Measurements from ENCODE around the gene PSMB7. TPM values are rescaled to one million over a fixed set of nuclear protein-coding genes. Genes with fewer than 3 reads are reported as not detected.

The PSMB7 gene
- polyA plus RNA-seq, 1 of the 3 experiments (the other 2 are of a cell fraction), result 357 TPM

DNA sequence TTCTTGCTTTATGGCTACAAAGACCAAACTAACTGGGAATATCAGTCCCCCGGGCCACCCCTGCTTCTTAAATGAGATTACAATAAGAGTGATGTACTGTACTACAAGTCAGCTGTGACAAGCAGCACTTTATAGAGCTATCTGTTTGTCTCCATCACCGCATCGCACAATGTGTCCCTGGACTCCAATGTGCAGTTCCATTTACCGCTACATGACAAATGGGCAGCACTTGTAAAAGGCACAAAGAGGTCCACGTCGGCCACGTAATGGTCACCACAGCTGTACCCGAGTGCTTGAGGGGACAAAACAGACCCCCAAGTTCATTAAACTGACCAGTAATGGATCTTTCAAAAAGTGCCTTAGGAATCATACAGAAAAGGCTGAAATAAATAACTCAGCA is 54.1 kb downstream of the PSMB7 start:
- Histone ChIP-seq H3K9ac (no peak overlapping the region), H3F3A (replicated peaks; ENCODE audit: insufficient read depth) (peaks cover 9% of the 10 kb centered on the region), H3K27ac (ENCODE audit: low read depth in 2 of 2, low read length in 1 of 2) (no peak overlapping the region), H2AFZ (ENCODE audit: low read depth) (no peak overlapping the region), H3K4me2 (no peak overlapping the region), H3K4me3 (ENCODE audit: low read depth in 2 of 2, low read length in 1 of 2) (no peak overlapping the region), H3K36me3 (replicated peaks in 1 of 2; ENCODE audit: control insufficient read depth in 1 of 2, insufficient read depth in 2 of 2, low read length in 1 of 2) (peaks cover 0 to 21% of the 10 kb centered on the region in 2 experiments), H3K4me1 (ENCODE audit: control insufficient read depth in 1 of 2, insufficient read depth in 2 of 2, low read depth in 1 of 2, low read length in 1 of 2) (peaks cover 0 to 9% of the 10 kb centered on the region in 2 experiments; a peak in 3 of 4 replicates), H3K9me3 (no peaks in the 10 kb centered on the region), H3K9me2 (no peaks in the 10 kb centered on the region), H3K27me3 (ENCODE audit: insufficient read depth) (no peaks in the 10 kb centered on the region), H4K20me1 (ENCODE audit: insufficient read depth) (peaks cover 90% of the 10 kb centered on the region), H3K79me2 (ENCODE audit: insufficient read depth) (peaks cover 100% of the 10 kb centered on the region)
- no peak for DNase-seq
- TF ChIP-seq TAF1 (IDR thresholded peaks at IDR 0.05; ENCODE audit: borderline replicate concordance, low read depth, low read length) (no peak), NFIC (IDR thresholded peaks at IDR 0.05; ENCODE audit: borderline replicate concordance) (no peak), POLR2AphosphoS5 (IDR thresholded peaks at IDR 0.05; ENCODE audit: low read depth, low read length) (no peak), EP300 (IDR thresholded peaks at IDR 0.05; ENCODE audit: borderline replicate concordance in 1 of 2, low read depth in 1 of 2, low read length in 1 of 2) (no peak), TCF12 (IDR thresholded peaks at IDR 0.05) (no peak), TEAD4 (IDR thresholded peaks at IDR 0.05; ENCODE audit: borderline replicate concordance, insufficient read depth) (no peak), FOXM1 (IDR thresholded peaks at IDR 0.05; ENCODE audit: low read depth) (no peak), RCOR1 (IDR thresholded peaks at IDR 0.05; ENCODE audit: low read length) (no peak), NRF1 (IDR thresholded peaks at IDR 0.05; ENCODE audit: low read depth, low read length) (no peak), MXI1 (IDR thresholded peaks at IDR 0.05; ENCODE audit: low read depth, low read length) (no peak), JUND (IDR thresholded peaks at IDR 0.05) (no peak), SIN3A (IDR thresholded peaks at IDR 0.05; ENCODE audit: borderline replicate concordance, low read depth, low read length) (no peak), CHD2 (IDR thresholded peaks at IDR 0.05; ENCODE audit: low read length, partially characterized antibody) (no peak), GATA2 (CRISPR knock-in tag; IDR thresholded peaks at IDR 0.05) (no peak)
- TF ChIP-seq, protein P1, sequence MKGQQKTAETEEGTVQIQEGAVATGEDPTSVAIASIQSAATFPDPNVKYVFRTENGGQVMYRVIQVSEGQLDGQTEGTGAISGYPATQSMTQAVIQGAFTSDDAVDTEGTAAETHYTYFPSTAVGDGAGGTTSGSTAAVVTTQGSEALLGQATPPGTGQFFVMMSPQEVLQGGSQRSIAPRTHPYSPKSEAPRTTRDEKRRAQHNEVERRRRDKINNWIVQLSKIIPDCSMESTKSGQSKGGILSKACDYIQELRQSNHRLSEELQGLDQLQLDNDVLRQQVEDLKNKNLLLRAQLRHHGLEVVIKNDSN (IDR thresholded peaks at IDR 0.05; ENCODE audit: borderline replicate concordance, low read depth), result no peak
- TF ChIP-seq, protein P2, sequence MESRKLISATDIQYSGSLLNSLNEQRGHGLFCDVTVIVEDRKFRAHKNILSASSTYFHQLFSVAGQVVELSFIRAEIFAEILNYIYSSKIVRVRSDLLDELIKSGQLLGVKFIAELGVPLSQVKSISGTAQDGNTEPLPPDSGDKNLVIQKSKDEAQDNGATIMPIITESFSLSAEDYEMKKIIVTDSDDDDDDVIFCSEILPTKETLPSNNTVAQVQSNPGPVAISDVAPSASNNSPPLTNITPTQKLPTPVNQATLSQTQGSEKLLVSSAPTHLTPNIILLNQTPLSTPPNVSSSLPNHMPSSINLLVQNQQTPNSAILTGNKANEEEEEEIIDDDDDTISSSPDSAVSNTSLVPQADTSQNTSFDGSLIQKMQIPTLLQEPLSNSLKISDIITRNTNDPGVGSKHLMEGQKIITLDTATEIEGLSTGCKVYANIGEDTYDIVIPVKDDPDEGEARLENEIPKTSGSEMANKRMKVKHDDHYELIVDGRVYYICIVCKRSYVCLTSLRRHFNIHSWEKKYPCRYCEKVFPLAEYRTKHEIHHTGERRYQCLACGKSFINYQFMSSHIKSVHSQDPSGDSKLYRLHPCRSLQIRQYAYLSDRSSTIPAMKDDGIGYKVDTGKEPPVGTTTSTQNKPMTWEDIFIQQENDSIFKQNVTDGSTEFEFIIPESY (IDR thresholded peaks at IDR 0.05; ENCODE audit: borderline replicate concordance, low read depth), result no peak
- POLR2A ChIA-PET, result no interaction called here
- WGBS (ENCODE audit: low lambda C conversion rate), result 98% methylated on average over 8 of the region's 8 CpGs
- CTCF ChIA-PET, result interaction anchor here (0.7 to 2.0 kb wide), 4 partner anchors 19 to 41 kb away, joined by 3 to 10 read pairs (median 4); no protein-coding TSS in a partner anchor
